Heart right ventricle (tissue), 16 donors: ENCODE measurements around the gene CWC22. TPM values are rescaled to one million over a fixed set of nuclear protein-coding genes. Genes with fewer than 3 reads are reported as not detected.

ENCODE experiments used
- ATAC-seq, 8 donors: fragments of 200-7000 bp; cut with Tn5 transposase; one replicate each; pipeline ENCODE4 v1.9.1; 2020; ENCODE audit warnings: mild to moderate bottlenecking in 8 of 8, moderate library complexity in 8 of 8, moderate number of reproducible peaks in 1 of 8
- DNase-seq, 2 donors: peaks; one replicate each; pipeline ENCODE4 v3.0.0-alpha.2; 2020
- H3K27ac ChIP-seq, 10 donors: fragments of 200-600 bp; sonication (generic) in 2 of 10; one replicate each; pipeline versions ENCODE4 v1.5.0 to v1.8.0; 2020 to 2022; ENCODE audit warnings: mild to moderate bottlenecking in 3 of 10
- H3K27me3 ChIP-seq, 7 donors: fragments of 200-600 bp; one replicate each; pipeline ENCODE4 v1.8.0; 2021 to 2022; ENCODE audit warnings: mild to moderate bottlenecking in 2 of 7
- H3K36me3 ChIP-seq, 9 donors: fragments of 200-600 bp; sonication (generic) in 1 of 9; one replicate each; pipeline versions ENCODE4 v1.5.0 to v1.8.0; 2020 to 2022; ENCODE audit warnings: mild to moderate bottlenecking in 2 of 9
- H3K4me1 ChIP-seq, 9 donors: fragments of 200-600 bp; sonication (generic) in 1 of 9; one replicate each; pipeline versions ENCODE4 v1.5.0 to v1.8.0; 2020 to 2022; ENCODE audit warnings: mild to moderate bottlenecking in 4 of 9
- H3K4me3 ChIP-seq, 10 donors: fragments of 200-600 bp; sonication (generic) in 2 of 10; one replicate each; pipeline versions ENCODE4 v1.5.0 to v1.8.0; 2020 to 2022; ENCODE audit warnings: mild to moderate bottlenecking in 7 of 10, moderate library complexity in 2 of 10
- H3K9me3 ChIP-seq, 11 donors: fragments of 200-600 bp in 10 of 11; sonication (generic) in 2 of 11; one replicate each; pipeline versions ENCODE4 v1.5.0 to v1.8.0; 2013 to 2022; ENCODE audit warnings: mild to moderate bottlenecking in 2 of 11, control low read depth in 1 of 11, moderate library complexity in 1 of 11
- CTCF ChIP-seq, 9 donors: fragments of 200-600 bp; sonication (generic) in 2 of 9; IDR thresholded peaks; one replicate each; pipeline versions ENCODE4 v1.5.0 to v1.8.0; 2021 to 2022; ENCODE audit warnings: antibody characterized with exemption in 9 of 9, mild to moderate bottlenecking in 5 of 9, moderate library complexity in 1 of 9
- WGBS, 2 donors: extraction: QIAGEN DNeasy Blood & Tissue Kit; methylation state at CpG; one replicate each; pipeline ENCODE4 v1.1.7; 2013; ENCODE audit warnings: inconsistent platforms in 1 of 2; 5-methylcytosine and 5-hydroxymethylcytosine counted together
- intact Hi-C, 10 donors: fragments of 100-400 bp; cut with DNase I; formaldehyde crosslinking; loops; one replicate each; pipeline versions ENCODE4 v1.11.1 to v1.14.2; 2022
- polyA plus RNA-seq, 2 donors: library from polyadenylated mRNA; stranded (reverse); fragments of 200-250 nt; gene quantifications; one replicate each; pipeline ENCODE4 v1.2.3, GENCODE V29; 2013
- total RNA-seq, 10 donors: library from RNA; stranded (reverse); fragmentation: NEBNext Ultra II Directional in 3 of 10; extraction: Animal tissue kit (Norgen Biotek cat#: 25700) in 3 of 10; gene quantifications; one replicate each; pipeline versions ENCODE4 v1.2.1 to v1.2.4, GENCODE V29; 2021 to 2023
- donor health status: Arrhythmogenic right ventricular cardiomyopathy.
- donor health status: ischemic (EF 13 %, LVEDD 7.1; RV severe dilation, severe dysfunction).
- donor health status: healthy with polysubstance abuse.
- donor health status: DM: no; HTN: yes; CAD: no.
- donor health status: DM: no; HTN: no; CAD: no.
- donor health status: ischemic (EF 25% LVEDD 6.9; RV normal size, moderate dysfunction).
- donor health status: ischemic (EF 25% LVEDD 5.7; RV mildly dilated, moderate dysfunction).
- donor health status: healthy.
- donor health status: DM: yes; HTN: yes; CAD: no.
- donor health status: Ischemic cardiomyopathy.
- donor health status: ischemic (EF 35%, LVEDD 5.7; RV mildly dilated, moderate dysfunction).
- donor health status: nonischemic (EF 11% LVEDD 7.7; RV severe dilation, severe dysfunction).
- donor health status: DM: yes; HTN: yes; CAD: no.
- donor health status: PGD.
- donor health status: ischemic (EF 29% LVEDD 5.4; RV normal size, mild dysfunction).
- donor health status: nonischemic (EF 23%, LVEDD 6.1; RV moderate dilation, normal function).

Gene CWC22
- total and polyA plus RNA-seq, 12 donors = 5.6 to 16.0 (median 12.6) TPM

GRCh38 chr2:180003073-180003472 lies 4.0 kb downstream of the CWC22 start:
- peaks cover 0 to 41% (median 22%) of the 10 kb centered on the region in 9 donors for H3K4me1 ChIP-seq
- H3K9me3 ChIP-seq = no peaks in the 10 kb centered on the region
- no peak for DNase-seq
- H3K27me3 ChIP-seq = no peaks in the 10 kb centered on the region
- 95 to 97% methylated on average over 1 of the region's 1 CpG for WGBS, 2 donors
- ATAC-seq = no peak
- intact Hi-C loops = no loop called here
- H3K27ac ChIP-seq = no peak overlapping the region
- no peak for TF ChIP-seq CTCF (IDR thresholded peaks at IDR 0.05)
- H3K4me3 ChIP-seq = no peak overlapping the region
- peaks cover 0 to 8% (median 0%) of the 10 kb centered on the region in 9 donors for H3K36me3 ChIP-seq

- DNase-seq (no peak), ATAC-seq (no peak)
- no peak for TF ChIP-seq CTCF (IDR thresholded peaks at IDR 0.05)
- Histone ChIP-seq H3K4me3 (no peak overlapping the region), H3K27ac (no peak overlapping the region), H3K9me3 (no peaks in the 10 kb centered on the region), H3K4me1 (peaks cover 0 to 41% (median 18%) of the 10 kb centered on the region in 9 donors), H3K36me3 (peaks cover 0 to 8% (median 0%) of the 10 kb centered on the region in 9 donors), H3K27me3 (no peaks in the 10 kb centered on the region)
- WGBS, 2 donors = 94 to 97% methylated on average over 2 of the region's 2 CpGs
- intact Hi-C loops = no loop called here
Observed at GRCh38 chr2:180002198-180002770, 4.8 kb downstream of the CWC22 start.

- ATAC-seq (no peak), DNase-seq (no peak)
- WGBS, 2 donors = 97 to 98% methylated on average over 1 of the region's 1 CpG
- no peaks in the 10 kb centered on the region for H3K9me3 ChIP-seq
- no peak overlapping the region for H3K4me3 ChIP-seq
- H3K4me1 ChIP-seq = peaks cover 0 to 41% (median 18%) of the 10 kb centered on the region in 9 donors
- TF ChIP-seq CTCF (IDR thresholded peaks at IDR 0.05) = no peak
- peaks cover 0 to 8% (median 0%) of the 10 kb centered on the region in 9 donors for H3K36me3 ChIP-seq
- no peak overlapping the region for H3K27ac ChIP-seq
- intact Hi-C loops = no loop called here
- no peaks in the 10 kb centered on the region for H3K27me3 ChIP-seq
Observed at GRCh38 chr2:180001726-180002125, 5.4 kb downstream of the CWC22 start.

- DNase-seq (no peak), ATAC-seq (no peak)
- no peak for TF ChIP-seq CTCF (IDR thresholded peaks at IDR 0.05)
- Histone ChIP-seq H3K27ac (no peak overlapping the region), H3K4me1 (peaks cover 0 to 32% (median 9%) of the 10 kb centered on the region in 9 donors), H3K4me3 (no peak overlapping the region), H3K36me3 (peaks cover 0 to 8% (median 0%) of the 10 kb centered on the region in 9 donors), H3K9me3 (no peaks in the 10 kb centered on the region), H3K27me3 (no peaks in the 10 kb centered on the region)
- intact Hi-C loops = no loop called here
Observed at GRCh38 chr2:180000434-180000833, 6.7 kb downstream of the CWC22 start.
